HuH-7.5 (cell line): Measurements from ENCODE around the gene LINGO4.

Experiments
- DNase-seq: peaks from one replicate; pipeline ENCODE4 v3.0.0; 2011; ENCODE audit warnings: low spot score

Gene LINGO4

DNA sequence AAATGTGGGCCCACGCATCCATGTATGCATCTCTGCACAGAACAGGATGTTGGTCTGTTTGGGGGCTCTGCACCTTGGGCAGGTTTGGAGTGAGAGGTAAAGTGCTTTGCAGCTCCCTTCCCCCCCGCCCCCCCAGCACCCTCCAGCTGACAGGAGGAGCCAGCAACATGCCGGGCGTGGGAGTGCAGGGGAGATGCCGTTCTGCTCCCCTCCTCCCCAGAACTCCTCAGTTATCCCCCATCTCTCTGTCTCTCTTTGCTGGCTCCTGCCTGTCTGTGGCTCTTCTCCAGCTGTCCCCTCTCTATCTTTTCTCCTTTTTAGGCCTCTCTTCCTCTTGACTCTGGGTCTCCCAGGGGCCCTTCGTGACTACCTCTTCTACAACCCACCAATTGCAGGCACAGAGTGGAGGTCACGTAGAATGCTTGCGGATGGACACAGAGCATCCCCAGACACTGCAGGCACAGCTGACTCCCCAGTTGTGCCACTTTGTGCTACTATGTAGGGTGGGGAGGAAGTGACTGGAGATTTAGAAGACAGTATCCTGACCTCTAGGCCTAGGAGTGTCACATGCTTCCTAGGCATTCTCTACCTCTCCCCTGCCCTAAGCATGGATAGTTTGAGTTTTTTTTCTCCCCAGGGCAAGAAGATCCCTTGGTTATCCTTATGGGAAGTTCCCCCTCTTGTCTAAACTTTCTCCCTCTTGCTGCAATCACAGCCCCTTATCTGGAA, 28.1 kb upstream of the LINGO4 start:
- DNase-seq: no peak

DNA sequence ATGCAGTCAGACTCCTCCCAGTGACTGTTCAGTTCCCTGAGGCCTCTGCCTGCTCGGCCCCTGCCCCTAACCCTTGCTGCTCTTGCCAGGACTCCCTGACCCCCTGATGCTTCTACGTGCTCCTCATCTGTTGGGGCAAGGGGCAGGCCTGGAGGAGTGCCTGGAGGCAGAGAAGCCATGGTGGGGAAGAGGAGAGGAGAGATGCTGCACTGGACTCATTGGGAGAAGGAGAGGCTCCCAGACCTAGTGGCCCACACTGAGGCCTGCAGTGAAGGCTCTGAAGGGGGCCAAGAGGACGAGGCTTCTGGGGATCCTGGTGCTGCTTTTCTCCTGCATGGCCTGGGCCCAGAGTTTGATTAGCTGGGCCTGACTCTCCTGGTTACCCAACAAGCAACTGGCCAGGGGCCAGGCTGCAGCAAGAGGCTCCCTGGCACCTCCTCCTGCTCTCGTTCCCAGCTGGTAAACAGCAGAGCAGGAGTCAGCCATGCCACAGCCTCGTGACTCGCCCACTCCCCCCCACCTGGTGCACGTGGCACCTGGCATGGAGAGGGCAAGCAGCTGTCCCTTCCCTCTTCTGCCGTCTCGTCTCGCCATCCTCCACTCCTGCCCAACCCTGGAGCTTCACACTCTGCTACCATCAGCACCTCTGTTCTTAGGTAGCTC, 27.2 kb upstream of the LINGO4 start:
- DNase-seq: no peak

DNA sequence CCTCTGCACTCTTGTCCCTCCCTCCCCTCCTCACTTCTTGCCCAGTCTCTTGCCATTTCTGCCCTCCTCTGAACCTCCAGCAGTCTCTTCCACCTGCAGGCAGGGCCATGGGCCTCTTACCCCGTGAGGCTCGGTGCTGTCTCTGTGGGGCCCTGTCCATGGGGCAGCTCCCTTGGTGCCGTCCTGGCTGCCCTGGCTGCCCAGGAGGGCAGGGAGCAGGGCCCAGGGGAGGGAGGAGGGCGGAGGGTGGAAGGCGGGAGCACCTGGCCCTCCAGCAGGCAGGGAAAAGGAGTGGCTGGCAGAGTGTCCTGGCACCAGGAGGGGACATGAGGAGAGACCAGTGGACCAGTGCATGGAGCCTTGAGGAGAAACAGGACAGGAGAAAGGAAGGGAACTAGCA, 26.4 kb upstream of the LINGO4 start, which contains the start of gene RORC:
TSS of gene RORC (minus strand) at position 198 of the 400 bp plus-strand sequence. CDS start at position 160, 38 bp downstream.
- no peak for DNase-seq

DNA sequence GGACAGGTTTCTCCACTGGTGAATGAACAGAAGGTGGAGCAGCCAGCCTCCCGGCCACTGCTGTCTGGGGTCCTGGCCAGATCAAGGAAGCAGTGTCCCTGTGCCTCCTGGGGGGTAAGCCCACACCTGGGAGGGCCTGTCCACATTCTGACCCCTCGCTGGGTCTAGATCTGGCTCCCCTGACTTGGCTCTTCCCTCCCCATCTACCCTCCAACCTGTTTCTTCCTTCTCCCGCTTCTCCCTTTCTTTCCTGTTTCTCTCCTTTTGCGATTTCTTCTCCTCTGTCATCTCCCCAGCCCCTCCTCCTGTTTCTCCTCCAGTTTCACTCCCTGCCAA, 26.0 kb upstream of the LINGO4 start:
- no peak for DNase-seq

DNA sequence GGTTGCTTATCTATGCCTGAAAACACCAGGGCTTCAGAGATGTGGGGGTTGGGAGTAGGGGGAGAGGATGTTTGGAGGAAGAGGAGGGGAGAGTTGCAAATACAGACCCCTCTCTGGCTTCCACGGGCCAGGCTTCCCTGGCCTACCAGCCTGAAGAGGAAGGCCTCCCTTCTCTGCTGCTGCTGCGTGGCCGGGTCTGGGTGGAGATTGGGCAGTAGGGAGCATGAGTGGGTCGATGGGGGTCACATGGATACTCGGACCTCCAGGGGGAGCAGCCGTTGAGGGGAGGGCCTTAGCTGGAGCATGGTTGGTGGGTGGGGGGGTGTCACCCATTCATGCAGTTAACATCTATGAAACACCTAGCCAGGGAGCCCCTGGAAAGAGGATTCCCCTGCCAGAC, 24.8 kb upstream of the LINGO4 start:
- no peak for DNase-seq

DNA sequence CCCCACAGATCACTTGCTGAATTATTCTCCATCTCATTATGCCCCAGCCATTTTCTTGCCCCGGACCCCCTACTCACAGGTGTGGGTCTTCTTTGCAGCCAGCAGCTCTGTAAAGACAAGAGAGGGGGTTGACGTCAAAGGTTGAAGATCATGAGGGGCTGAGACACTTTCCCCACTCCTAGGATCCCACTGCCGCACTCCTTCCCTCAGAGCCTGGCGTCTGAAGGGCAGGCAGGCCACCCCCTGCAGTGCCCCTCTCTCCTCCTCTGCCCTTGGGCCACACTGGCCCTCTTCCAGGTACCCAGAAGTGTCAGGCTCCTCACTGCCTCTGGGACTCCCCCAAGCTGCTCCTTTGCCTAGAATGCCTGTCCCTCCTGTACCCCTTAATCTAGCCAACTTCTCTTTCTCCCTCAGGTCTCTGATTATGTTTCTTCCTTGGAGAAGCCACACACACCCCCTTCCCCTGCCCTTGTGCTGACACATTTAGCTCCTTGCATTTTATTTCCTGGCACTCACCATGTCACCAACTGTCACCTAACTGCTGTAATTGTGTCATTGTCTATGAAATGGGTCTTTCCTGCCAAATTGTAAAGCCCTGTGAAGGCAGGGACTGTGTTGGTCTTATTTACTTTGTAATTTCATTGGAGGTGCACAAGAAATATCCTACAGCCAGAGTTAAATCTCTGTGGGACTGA, 24.3 kb upstream of the LINGO4 start:
- DNase-seq: no peak

DNA sequence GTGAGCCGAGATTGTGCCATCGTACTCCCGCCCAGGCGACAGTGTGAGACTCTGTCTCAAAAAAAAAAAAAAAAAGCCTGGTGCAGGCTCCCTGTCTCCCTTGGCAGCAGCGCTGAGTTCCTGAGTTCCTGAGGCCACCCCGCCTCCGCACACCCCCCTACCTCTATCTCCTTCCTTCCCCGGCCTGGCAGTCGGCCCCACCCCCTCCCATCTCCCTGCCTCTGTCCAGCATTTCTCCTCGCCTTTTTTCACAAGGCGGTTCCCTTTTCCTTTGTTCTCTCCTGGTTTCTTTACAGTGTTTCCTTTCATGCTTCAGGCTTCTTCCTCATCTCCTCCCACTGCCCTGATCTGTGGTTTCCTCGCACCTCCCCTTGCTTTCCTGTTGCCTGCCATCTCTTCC, 23.7 kb upstream of the LINGO4 start:
- no peak for DNase-seq

DNA sequence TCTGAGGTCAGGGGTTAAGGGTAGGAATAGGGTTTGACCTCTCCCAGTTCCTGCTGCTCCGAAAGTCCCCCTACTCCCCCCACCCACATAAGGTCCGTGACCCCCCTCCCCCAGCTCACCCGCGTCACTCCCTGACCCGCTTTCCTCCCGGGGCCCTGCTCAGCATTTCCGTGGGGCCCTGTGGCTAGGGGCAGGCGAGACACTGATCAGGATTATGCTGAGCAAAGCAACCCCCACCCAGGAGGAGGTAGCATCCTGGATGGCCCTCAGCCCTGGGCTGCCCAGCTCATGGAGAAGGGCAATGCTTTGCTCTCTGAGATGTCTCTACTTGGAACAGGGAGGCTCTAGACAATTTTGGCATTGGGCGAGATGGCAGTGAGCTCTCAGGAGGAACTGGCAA, 22.6 kb upstream of the LINGO4 start:
- DNase-seq: no peak

DNA sequence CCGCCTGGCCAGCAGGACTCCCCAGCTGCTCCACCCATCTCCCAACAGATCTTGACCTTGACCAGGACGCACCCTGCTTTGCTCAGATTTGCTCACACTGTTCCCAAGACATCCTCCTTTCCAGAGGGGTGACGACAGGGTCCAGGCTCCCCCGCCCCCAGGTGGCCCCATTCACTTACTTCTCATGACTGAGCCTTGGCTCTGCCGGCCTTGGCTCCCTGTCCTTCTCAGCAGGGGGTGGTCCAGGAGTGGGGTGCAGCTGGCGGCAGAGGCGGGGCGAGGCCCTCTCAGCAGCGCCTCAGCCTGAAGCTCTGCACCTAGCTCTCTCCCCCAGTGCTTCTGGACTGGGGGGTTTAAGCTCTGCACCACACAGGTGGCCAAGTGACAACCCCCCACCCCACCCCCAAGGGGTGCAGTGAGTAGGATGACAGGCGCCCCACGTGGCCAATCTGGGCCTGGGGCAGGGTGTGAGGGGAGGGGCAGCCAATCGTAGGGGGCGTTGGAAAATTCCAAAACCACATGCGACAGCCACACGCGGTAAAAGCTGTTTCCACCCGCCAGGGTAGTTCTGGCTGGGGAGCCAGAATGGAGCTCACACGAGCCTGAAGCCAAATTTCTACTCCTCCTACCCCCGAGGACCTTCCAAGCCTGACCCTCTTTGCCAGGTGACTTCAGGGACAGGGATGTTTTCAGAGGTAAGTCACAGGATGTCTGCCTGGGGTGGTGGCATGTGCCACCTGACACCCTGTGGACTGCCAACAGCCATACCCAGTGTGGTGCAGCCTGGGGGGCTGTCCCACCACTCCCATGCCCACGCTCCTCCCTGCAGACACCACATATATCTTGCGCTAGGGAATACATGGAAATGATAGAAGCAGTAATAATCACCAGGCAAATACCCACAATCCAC, 20.8 kb upstream of the LINGO4 start:
- DNase-seq: no peak

DNA sequence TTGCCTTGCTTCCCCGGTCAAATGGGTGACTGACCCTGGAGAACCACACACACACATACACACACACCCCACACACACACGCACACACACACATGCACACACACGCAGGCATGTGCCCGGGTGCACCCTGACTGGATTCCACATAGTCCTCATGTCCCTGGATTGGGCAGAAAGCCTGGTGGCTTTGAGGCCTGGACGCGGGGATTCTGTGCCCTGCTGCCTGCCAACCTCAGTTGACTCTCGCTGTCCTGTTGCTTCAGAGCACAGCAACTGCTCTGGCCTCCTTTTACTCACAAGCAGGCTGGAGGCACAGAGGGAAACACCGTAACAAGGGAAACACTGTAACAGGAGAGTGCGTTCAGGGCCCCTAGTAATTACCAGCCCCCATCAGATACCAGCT, 20.0 kb upstream of the LINGO4 start:
- DNase-seq: no peak

DNA sequence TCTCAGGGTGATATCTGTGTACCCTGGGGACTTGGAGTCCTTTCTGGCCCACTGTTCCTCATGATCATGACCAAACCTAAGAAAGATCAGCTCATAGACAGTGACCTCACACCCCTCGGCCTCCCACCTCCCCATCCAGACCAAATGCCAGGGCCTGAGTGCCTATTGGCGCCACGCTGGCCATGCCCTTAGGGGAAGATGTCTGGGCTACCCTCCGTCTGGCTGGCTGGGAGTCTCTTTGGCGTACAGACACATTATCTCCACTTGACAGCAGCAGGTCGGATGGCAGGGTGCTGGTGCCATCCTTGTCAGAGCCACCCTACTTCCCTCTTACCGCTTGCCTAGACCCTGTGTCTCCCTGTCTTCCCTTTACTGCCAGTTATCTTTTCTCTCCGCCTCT, 18.0 kb upstream of the LINGO4 start:
- DNase-seq: no peak

DNA sequence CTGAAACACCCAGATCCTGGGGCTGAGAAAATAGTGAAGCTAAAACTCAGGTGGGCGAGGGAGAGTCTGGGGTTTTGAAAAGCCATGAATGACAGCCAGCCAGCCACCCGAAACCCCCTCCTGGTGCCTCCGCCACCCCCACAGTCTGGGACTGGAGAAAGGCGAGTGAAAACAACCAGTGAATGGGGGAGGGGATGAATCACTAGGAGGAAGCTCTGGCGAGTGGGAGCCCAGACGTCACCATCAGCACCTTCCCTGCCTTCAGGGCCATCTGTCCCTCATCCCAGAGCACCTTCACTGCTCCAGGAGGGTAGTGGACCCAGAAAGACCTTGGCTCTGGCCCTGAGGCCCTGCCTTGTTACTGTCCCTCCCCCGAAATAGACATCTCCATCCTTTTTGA, 17.2 kb upstream of the LINGO4 start:
- no peak for DNase-seq

DNA sequence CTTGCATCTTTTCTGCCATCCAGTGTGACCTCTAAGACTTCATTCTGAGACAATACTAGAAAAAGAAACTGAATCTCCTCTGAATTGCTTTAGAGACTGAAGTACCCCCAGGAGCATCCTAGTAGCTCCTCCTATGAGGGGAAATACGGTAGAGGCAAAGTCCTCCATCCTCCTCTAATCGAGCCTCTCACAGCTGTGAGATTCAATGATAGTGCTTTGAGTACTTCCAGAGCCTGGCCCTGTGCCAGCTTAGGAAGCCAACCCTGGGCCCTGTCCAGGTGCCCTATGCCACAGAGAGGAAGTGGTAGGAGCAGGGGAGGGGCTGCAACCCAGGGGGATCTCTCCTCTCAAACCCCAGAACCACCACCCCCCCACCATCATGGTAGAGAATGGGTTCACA, 15.7 kb upstream of the LINGO4 start:
- no peak for DNase-seq

DNA sequence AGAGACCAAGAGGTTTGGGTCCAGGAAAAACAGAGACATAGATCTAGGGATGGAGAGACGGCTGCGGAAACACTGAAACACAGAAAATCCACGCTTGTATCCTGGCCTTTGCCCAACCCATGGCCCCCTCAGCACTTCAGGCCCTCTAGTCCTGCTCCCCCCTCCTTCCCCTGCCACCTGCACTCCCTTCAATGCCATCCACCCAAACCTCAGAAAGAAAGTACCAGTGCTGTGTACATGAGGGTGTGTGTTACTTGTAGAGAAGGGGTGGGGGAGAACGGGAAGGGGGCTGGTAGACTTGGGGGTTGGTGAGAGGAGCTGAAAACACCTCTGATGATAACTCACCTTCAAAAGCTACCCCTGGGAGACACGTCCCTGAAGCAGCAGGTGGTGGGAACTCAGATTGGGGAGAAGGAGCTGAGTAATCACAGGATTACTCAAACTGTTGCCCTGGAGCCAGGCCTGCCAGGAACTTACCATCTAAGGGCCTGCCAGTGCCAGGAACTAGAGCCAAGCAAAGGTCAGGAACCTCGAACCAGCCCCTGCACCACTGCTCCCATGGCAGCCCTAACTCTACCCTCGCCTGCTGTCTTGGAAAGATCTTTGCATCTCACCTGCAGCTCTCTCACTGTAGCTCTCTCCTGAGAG, 14.9 kb upstream of the LINGO4 start:
- DNase-seq: no peak

DNA sequence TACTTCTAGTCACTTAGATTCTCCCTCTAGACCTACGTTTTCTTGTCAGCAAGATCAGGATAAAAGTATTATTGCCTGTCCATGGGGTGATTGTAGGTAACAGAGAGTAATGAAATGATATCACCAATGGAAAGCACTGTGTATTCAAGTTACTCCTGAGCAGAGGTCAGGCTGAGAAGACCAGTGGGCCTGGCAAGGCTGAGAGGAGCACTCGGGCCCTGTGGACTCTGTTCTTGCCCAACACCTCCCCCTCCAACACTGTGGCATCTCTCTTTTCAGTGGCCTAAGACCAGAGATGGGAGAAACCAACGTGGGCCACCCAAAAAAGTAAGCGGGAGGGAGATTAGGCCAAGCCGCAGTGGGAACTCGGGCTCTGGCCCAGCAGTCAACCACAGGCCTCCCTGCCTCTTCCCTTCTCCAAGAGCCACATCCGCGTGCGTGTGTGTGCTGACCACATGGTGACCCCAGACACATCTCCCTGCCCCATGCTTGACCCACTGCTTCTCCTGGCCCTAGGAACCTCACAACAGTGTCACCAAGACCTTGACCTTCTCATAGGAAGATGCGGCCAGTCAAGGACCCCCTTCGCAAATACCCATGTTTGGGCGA, 14.1 kb upstream of the LINGO4 start:
- DNase-seq: no peak

DNA sequence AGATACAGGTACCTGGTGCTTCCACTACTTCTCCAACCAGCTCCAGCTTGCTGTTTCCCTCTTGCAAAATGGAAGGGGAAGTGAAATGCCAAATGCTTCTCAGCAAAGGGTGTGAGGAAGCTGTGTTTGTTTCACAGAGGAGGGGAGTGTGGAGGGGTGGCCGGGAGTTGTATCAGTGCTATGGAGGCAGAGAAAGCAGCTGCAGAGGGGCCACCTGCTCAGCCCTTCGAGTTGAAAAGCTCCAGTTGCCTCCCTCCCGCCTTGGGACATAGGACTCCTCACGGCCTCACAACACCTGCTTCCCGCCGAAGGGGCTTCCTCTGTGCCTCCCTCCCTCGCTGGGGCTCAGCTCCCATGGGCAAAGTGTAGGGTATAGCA, 12.1 kb upstream of the LINGO4 start:
- DNase-seq: no peak

DNA sequence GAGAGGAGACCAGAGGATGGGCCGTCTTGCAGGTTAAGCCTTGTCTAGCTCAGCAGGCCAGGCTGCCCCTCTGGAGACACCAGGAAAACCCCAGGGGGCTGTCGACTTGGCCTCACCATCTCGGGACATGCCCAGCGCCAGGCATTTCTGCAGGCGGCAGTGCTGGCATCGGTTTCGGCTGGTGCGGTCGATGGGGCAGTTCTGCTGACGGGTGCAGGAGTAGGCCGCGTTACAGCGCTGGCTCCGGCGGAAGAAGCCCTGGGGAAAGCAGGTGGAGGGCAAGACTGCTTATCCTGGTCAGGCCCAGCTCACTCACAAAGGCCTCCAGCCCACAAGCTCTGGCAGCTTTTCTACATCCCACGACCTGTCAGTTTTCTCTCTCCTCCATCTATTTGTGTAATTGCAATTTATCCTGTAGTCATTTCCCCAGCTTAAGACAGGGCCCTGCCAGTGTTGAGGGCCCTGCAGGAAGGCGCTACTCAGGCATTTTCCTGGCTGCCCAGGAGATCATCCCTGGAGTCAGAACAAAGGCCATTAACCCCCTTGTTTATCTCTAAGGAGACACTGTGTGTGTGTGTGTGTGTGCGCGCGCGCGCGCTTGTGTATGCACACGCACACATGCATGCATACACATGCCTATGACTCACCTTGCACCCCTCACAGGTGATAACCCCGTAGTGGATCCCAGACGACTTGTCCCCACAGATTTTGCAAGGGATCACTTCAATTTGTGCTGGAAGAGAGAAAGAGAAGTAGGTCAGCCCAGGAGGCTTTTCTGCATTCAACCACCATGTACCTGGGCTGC, 11.5 kb upstream of the LINGO4 start:
- DNase-seq: no peak

DNA sequence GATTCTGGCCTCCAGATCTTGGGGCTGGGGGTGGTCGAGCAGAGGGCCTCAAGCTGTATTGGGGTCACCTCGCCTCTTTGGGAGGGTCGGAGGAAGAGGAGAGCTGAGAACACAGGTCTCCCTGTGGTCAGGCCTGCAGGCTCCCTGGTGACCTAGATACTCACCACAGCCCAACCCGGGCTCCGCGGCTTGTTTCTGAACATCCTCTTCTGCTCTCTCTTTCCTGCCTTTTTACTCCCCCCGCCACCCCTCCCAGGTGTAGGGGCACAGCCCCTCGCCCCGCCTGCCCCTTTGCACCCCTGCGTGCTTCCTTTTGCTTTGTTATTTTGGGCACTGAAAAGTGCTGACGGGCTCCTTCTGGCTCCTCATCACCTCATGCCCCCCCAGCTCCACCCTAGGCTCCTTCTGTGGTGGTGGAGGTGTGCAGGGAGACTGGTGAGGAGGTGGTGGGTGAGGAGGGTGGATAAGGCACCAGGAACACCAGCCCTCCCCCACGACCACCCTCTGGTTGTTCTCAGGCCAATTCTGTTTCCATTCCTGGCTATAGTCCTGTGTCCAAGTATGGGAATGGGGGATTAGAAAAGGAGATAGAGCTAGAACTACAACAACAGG, 10.6 kb upstream of the LINGO4 start:
- DNase-seq: no peak

DNA sequence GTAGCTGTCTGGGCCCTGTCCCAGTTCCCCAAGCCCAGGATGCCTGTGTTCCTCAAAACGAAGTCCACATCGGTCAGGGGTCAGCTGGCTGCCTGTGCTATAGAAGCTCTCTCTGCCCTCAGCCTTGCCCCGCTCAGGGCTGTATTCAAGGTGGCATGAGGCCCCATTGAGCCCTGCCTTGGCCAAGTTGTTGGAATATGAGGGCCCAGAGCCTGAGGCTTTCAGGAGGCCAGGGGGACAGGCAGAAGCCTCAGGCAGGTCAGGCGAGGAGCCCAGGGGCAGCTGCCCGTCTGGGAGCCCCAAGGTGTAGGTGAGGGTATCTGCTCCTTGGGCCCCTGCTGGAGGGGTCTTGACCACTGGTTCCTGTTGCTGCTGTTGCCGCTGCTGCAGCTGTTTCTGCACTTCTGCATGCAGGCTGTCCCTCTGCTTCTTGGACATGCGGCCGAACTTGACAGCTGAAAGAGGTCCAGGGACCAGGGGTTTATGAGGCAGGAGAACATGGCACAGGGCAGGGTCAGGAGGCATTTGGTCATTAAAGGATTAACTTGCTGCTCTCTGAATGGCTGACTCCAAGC, 9.8 kb upstream of the LINGO4 start:
- DNase-seq: no peak

DNA sequence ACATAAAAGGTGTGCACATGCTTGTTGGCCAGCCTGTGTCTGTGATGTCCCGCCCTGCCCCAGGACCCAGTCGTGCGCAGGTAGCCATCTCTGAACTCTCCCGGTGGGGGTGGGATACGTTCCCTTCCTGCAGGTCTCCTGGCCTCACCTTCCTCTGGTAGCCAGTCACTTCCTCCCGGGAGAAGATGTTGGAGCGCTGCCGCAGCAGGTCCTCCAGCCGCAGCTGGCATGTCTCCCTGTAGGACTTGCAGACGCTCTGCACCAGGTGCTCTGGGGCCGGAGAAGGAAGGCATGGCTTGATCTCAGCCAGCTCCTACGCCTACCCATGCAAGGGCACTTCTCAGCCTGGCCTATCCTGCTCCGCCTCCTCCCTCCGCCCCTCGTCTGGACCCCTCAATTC, 9.2 kb upstream of the LINGO4 start:
- DNase-seq: no peak
